Esophagus squamous epithelium (tissue), 4 donors: Measurements from ENCODE around the gene RAB13.
A peak's percentile ranks its signal among the peaks of the same experiment; 100 is the strongest.

Experiments used
- CTCF ChIP-seq, 6 experiments: fragments of 450-650 bp in 4 of 6; fragments of 200-600 bp in 2 of 6; sonication (generic) in 2 of 6; IDR thresholded peaks; one replicate each; pipeline ENCODE4 v1.5.1; 2016 to 2019; ENCODE audit warnings: antibody characterized with exemption in 6 of 6, mild to moderate bottlenecking in 4 of 6, moderate library complexity in 4 of 6
- POLR2A ChIP-seq, 4 donors: fragments of 450-650 bp; IDR thresholded peaks; one replicate each; pipeline ENCODE4 v1.6.1; 2017; ENCODE audit warnings: antibody characterized with exemption in 4 of 4, mild to moderate bottlenecking in 4 of 4, moderate library complexity in 3 of 4

GRCh38 chr1:153963030-153963849 lies 22.9 kb downstream of the RAB13 start, which contains the start of gene SLC39A1:
- TF ChIP-seq CTCF (IDR thresholded peaks at IDR 0.05) = no peak
- TF ChIP-seq POLR2A (IDR thresholded peaks at IDR 0.05) = peak in 3 of 4 donors; percentile 40 to 71 (median 69)
